ENCODE measurements around the gene TACR2.
A peak's percentile ranks its signal among the peaks of the same experiment; 100 is the strongest.

Gene TACR2

GRCh38 chr10:69419096-69419743, 2.5 kb upstream of the TACR2 start:
- no peak for DNase-seq (ENCODE audit: low read depth)

DNA sequence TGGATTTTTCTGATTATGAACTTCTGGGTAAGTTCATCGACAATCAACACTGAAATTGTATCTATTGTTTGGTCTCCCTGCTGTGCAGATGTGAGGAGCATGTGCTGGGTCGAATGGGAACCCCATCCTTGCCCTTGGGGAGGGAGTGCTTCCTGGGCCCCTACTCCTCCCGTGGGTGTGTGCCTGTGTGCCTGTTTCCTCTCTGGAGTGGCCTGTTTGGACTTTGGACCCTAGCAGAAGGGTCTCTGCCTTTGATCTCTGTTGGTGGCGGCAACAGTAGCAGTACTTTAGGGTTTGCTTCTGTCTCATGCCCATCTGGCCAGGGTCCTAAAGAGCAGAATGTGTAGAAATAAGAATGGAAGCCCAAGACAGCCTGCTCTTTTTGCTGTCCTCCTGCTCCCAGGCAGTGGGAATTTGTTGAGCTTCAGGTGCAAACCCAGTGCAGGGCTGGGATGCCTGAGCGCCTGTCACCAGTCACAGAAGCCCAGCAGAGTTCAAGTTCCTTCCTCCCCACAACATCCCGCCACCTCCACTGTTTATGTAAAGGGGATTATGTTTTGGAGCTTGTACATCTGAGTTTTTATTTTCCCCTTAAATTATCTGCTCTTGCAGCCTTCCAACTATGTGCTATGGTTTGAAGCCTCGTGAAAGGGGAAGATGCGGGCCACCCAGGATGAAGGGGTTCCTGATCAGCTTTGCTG, 1.5 kb upstream of the TACR2 start:
- DNase-seq (ENCODE audit: low read depth), result no peak

GRCh38 chr10:69417542-69417941, 824 bp upstream of the TACR2 start:
- DNase-seq (ENCODE audit: low read depth), result no peak

DNA sequence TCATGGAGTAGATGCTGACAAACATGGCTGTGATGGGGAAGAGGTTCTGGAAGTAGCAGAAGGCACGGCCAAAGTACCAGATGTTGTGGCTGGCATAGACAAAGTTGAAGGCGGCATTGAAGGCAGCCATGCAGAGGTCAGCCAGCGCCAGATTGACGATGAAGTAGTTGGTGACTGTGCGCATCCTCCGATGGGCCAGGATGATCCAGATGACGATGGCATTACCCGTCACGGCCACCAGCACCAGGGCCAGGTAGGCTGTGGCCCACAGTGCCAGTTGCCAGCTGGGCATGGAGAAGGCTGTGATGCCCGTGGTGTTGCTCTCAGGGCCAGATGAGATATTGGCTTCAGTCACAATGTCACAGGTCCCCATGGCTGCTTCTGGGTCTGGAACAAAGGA, 767 bp downstream of the TACR2 start:
- no peak for DNase-seq (ENCODE audit: low read depth)

GRCh38 chr10:69415049-69415448, 1.7 kb downstream of the TACR2 start:
- no peak for DNase-seq (ENCODE audit: low read depth)

DNA sequence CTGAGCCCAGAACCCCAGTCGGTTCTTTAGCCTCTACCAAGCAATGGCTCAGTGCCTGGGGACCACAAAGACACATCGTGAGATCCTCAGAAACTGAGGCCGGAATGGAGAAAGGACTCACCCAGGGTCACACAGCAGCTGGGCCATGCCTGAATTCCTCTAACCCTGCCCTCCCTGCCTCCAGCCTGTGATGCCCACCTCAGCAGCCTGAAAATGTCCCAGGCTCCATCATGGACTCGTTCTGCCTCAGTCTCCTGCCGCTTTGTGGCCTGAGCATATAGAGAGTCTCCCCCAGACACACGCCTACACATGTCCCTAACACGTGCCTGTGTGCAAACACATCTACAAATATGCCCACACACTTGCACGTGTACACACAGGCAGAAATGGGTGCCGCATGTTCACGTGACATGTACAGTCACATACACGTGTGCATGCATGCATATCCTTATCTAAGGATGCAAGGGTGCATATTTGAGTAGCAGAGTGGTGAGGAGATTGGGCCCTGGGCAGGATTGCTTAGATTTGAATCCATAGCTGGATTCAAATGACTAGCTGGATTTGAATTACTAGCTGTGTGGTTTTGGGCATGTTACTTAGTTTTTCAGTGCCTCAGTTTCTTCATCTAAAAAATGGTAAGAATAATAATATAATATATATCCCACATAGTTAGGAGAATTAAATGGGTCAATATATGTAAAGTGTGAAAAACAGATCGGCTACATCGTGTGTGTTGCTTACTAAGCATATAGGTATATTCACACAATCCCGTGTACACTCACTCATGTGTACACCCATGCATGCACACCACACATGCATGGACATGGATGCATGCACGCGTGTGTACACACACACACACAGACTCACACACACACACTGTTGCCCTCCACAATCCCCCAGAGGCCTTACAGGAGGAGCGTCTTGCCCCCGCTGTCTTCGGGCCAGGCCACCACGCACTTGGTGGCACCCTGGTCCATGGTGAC, 2.4 kb downstream of the TACR2 start:
- no peak for DNase-seq (ENCODE audit: low read depth)

DNA sequence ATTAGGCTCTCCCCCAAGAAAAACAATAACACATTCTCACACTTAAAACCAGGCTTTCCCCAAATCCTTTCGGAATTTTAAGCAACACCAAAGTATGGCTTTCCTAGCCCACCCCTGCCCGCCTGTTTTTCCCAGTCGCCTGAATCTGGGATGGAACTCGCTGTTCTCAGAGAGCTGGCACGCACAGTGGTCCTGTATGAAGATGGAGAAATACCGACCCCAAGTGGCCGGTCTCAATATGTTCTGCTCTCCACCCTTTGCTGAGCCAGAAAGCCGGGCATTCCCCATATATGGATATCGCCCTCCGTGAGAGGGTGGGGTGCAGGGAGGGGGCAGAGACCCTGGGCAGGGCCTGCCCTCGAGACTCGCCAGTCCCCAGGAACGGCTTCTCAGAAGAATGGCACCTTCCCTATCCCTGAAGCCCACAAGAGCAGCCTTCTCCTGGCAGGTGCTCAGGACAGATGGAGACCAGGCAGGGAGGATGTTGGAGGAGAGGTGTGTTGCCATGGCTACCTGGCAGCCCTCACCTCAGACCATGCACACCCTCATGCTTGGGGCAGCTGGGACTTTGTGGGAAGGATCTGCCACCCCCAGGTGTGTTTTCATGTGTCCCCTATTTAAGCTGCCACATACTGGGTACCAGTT, 3.4 kb downstream of the TACR2 start:
- peak; percentile 78 for DNase-seq (ENCODE audit: low read depth)

GRCh38 chr10:69412232-69412790, 4.4 kb downstream of the TACR2 start:
- DNase-seq (ENCODE audit: low read depth), result no peak

DNA sequence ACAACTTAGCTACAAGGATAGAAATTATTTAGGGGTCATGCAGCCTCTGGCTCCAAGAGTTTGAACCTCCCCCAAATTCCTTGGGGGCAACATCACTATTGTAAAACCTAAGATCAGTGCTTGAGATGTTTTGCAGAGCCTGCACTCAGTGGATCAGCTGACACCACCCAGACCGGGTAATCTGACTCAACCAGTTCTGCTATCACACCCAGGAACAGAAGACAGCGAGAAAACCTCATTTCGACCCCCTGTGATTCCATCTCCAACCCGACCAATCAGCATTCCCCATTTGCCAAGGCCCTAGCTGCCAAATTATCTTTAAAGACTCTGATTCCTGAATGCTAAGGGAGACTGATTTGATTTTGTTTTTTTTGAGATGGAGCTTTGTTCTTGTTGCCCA, 5.2 kb downstream of the TACR2 start:
- DNase-seq (ENCODE audit: low read depth), result no peak

DNA sequence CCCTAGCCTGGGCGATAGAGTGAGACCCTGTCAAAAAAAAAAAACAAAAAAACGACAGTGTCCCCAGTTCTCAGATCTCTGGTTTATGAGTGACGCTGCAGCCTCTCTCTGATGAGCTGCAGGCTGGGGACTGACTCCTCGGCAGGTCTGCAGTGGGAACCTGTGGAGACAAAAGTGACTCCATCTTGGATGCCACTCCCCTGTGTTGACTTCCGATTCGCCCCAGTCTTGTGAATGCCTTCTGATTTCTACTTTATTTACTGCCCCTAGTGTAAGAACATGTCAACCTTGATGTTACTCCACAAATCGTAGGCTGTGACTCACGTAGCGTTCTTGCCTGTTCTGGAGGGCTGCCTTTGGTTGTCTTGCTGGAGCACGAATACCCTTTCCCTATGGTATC, 6.2 kb downstream of the TACR2 start:
- DNase-seq (ENCODE audit: low read depth), result no peak

DNA sequence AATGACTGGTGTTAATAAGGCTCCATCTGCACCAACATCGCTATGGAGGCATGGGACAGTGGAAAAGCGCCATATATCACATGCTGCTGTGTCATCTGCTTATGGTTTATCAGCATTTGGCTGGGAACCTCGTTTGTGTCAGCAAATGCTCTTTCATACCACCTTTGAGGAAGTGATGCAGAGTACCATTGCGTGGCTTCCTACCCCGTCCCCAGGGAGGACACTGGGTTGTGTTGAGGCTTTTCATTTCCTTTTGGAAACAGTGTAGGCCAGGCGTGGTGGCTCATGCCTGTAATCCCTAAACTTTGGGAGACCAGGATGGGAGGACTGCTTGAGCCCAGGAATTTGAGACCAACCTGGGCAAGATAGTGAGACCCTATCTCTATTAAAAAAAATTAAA, 6.8 kb downstream of the TACR2 start:
- no peak for DNase-seq (ENCODE audit: low read depth)

DNA sequence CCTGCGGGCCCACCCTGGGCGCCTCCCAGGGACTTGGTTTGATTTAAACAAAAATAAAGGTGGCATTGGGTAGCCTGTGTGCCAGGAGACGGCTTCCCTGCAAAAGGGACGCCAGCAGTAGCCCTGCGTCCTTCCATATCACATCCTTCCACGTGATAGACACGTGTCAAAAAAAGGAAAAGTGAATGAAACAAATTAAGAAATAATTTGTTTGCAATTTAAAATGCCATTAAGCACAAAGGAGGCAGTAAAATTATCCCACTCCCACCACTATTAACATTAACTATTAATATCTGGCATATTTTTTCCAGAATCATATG, 7.6 kb downstream of the TACR2 start:
- no peak for DNase-seq (ENCODE audit: low read depth)

DNA sequence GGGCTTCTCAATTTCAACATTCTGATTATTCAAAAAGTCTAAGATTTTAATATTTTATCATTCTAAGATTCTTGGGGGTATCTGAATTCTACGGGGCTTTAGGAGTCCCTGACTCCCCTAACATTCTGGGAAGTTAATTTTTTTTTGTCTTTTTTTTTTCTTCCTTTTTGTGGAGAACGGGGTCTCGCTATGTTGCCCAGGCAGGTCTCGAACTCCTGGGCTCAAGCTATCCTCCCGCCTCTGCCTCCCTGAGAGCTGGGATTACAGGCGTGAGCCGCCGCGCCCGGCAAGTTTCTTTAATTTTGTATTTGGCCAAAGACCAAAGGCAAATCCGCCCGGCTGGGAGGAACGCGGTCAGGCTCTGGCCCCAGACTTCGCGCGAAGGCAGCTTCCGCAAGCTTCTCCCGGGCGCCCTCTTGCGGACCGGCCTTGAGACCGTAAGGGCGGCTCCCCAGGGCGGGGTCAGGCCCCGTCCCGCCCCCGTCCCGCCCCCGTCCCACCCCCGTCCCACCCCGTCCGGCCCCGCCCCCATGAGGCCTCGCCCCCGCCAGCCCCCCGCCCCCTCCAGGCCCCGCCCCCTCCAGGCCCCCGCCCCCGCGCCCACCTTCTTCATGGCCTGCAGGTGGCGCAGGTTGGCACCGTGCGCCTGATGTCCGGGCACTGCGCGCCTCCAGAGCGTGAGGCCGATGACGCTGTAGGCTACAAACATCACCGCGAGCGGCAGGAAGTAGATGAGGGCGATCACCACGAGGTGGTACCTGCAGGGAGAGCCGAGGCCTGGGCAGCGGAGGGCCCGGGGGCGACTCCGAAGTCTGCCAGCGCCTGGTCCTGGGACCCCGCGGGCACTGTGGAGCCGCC, 8.2 kb downstream of the TACR2 start:
- peak; percentile 94 for DNase-seq (ENCODE audit: low read depth)

DNA sequence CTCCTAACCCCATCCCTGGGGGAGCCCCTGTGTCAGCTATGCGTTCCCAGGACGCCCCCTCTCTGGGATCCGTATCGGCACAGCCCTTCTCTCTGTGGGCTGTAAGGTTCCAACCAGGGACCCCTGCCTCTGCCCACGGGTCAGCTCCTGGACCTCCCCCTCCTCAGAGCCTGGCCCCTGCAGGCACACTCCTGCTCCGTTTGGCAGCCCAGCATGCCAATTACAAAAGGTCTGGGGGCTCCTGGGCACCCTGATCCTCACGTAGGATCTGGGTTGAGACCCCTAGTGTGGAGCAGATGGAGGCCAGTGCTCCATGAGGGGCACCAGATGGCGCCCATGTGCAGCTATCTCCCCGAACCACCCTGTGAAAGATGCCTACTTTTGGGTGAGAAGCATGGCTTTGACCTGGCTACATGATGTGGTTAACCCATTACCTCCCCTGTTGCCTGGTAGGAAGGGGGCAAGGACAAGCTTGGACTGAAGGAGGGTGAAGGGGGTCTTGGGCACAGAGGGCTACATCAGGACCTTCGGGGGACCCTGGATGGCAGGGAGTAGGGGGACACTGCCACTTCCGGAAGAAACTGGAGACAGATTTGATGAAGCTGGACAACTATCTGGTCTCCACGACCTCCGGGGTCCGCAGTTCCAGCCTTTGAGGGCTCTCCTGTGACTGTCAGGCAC, 9.0 kb downstream of the TACR2 start:
- no peak for DNase-seq (ENCODE audit: low read depth)

DNA sequence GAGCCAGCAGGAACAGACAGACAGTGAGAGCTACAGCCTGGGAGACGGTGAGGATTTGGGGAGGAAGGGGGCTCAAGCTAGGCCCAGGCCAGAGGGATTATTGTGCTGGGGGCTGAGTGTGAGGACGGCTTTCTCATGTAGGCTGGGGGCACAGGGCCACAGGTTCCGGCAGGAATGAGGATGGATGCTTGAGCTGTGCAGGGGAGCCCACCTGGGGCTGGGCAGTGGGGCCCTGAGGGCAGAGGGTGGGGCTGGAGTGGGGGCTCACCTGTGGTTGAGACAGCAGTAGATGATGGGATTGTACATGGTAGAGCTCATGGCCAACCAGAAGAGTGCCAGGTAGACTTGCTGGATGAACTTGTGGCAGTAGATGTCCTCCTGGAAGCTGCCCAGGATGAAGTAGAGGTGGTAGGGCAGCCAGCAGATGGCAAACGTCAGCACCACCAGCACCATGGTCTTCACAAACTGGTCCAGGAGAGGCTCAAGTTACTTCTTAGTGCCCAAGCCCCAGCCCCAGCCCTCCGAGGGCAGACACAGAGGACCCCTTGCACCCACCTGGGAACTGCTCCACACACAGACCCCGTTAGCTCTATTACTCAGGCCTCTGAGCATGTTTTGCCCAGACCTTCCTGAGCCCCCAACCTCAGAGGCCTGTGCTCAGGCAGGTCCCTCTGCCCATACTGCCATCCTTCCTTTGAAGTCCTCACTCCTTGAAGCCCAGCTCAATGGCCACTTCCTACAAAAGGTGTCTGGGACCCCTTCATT, 9.7 kb downstream of the TACR2 start:
- no peak for DNase-seq (ENCODE audit: low read depth)

DNA sequence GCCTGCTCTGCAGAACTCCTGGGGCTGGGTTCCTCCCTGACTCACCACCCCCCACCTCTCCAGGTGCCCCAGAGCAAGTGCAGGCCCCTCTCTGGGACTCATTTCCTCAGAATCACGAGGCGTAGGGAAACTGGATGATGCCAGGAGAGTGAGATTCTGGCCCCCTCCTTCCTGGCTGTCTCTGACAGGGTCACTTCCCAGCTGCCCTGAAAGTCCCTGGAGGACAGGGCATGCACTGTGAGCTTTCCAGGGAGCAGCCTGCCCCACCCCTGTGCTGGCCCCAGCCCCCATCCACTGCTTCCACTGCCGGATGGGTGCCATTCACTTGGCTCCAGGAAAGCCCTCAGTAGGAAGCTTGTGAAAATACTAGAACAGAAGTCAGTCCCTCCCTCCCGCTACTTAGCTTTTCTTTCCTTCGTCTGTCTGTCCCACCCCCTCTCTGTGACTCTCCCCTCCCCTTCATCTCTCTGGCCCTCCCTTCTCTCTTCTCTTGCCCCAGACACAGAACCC, 10.4 kb downstream of the TACR2 start:
- no peak for DNase-seq (ENCODE audit: low read depth)

DNA sequence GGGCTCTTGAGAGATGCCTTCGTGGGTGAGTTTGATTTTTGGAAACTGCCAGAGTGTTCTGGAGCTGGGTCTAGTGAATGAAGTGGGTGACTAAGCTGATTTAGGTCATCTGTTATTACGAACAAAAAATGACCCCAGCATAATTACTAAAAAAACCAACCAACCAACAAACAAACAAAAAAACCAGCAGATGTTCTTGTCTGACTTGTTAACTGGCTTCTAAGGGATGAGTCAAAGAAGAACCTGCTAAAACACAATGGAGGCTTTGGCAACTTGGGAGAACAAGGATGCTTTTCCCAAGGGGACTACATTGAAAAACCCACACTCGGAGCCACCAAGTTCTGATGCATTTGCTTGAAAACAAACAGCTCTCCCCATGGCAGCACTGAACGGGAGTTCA, 11.5 kb downstream of the TACR2 start:
- no peak for DNase-seq (ENCODE audit: low read depth)

- no peak for DNase-seq (ENCODE audit: low read depth)
Measured at GRCh38 chr10:69404786-69405185, 11.9 kb downstream of the TACR2 start.

- DNase-seq (ENCODE audit: low read depth), result peak; percentile 77
Measured at GRCh38 chr10:69403519-69403918, 13.2 kb downstream of the TACR2 start.

DNA sequence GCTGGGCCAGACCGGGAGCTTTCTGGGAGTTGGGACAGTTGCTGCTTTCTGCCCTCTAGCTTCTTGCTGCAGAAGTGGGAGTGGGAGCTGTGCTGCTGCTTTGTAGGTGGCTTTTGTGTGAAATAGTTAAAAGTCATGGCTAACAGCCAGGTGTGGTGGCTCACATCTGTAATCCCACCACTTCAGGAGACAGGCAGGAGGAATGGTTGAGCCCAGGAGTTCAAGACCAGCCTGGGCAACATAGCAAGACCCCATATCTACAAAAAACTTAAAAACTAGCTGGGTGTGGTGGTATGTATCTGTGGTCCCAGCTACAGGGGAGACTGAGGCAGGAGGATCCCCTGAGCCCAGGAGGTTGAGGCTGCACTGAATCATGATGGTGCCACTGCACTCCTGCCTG, 13.7 kb downstream of the TACR2 start:
- DNase-seq (ENCODE audit: low read depth), result no peak
